D721Med (cell line): ENCODE data around the gene NBL1.

Source experiments
- DNase-seq: peaks from one replicate; pipeline ENCODE4 v3.0.0; 2011; ENCODE audit warnings: low spot score; ENCODE audit not compliant: insufficient read length
- FAIRE-seq: peaks from 2 replicates; lab custom pipeline; 2011; peaks lifted over from hg19 to GRCh38; lab: Jason Lieb, UNC
- CTCF ChIP-seq: IDR thresholded peaks from 2 replicates; pipeline ENCODE4 v1.5.1; 2012; ENCODE audit warnings: mild to moderate bottlenecking, control low read depth; ENCODE audit not compliant: insufficient read depth; ENCODE audit errors: missing control alignments

The NBL1 gene

GRCh38 chr1:19689085-19689757 lies 45.1 kb downstream of the NBL1 start:
- DNase-seq (no peak), FAIRE-seq (no peak)
- no peak for TF ChIP-seq CTCF

- no peak for TF ChIP-seq CTCF
- FAIRE-seq: no peak
Observed at GRCh38 chr1:19689856-19690255, 45.7 kb downstream of the NBL1 start.

GRCh38 chr1:19690342-19690741 lies 46.2 kb downstream of the NBL1 start:
- FAIRE-seq (no peak), DNase-seq (no peak)
- TF ChIP-seq CTCF: no peak

More at GRCh38 chr1:19689856-19690255, 45.7 kb downstream of the NBL1 start:
- DNase-seq: no peak

- DNase-seq (no peak), FAIRE-seq (no peak)
Observed at GRCh38 chr1:19694298-19694697, 50.2 kb downstream of the NBL1 start.

GRCh38 chr1:19695772-19696171 lies 51.7 kb downstream of the NBL1 start:
- no peak for TF ChIP-seq CTCF
- no peak for FAIRE-seq
- DNase-seq: no peak

More at GRCh38 chr1:19694298-19694697, 50.2 kb downstream of the NBL1 start:
- no peak for TF ChIP-seq CTCF

GRCh38 chr1:19696820-19697219 lies 52.7 kb downstream of the NBL1 start:
- no peak for TF ChIP-seq CTCF
- FAIRE-seq (no peak), DNase-seq (no peak)

GRCh38 chr1:19698181-19698580 lies 54.1 kb downstream of the NBL1 start:
- DNase-seq: no peak
- no peak for FAIRE-seq
- TF ChIP-seq CTCF: no peak
